HEK293 (cell line): ENCODE results near the gene TNS3.

Source experiments
- KLF16 ChIP-seq: fragments of 450-650 bp; formaldehyde crosslinking; IDR thresholded peaks from 2 replicates; pipeline ENCODE4 v1.5.1; 2017; ENCODE audit warnings: missing biosample characterization, missing genetic modification characterization
- REPIN1 ChIP-seq: fragments of 450-650 bp; formaldehyde crosslinking; IDR thresholded peaks from 2 replicates; pipeline ENCODE4 v1.5.1; 2017; ENCODE audit warnings: missing biosample characterization, missing genetic modification characterization, low read depth
- ZNF776 ChIP-seq: fragments of 450-650 bp; formaldehyde crosslinking; IDR thresholded peaks from 2 replicates; pipeline ENCODE4 v1.5.0; 2017; ENCODE audit warnings: missing biosample characterization, missing genetic modification characterization, borderline replicate concordance
- TF ChIP-seq, protein P1 (sequence below): fragments of 450-650 bp; formaldehyde crosslinking; IDR thresholded peaks from 2 replicates; pipeline ENCODE4 v1.5.1; 2016; ENCODE audit warnings: missing biosample characterization, missing genetic modification characterization

DNA sequence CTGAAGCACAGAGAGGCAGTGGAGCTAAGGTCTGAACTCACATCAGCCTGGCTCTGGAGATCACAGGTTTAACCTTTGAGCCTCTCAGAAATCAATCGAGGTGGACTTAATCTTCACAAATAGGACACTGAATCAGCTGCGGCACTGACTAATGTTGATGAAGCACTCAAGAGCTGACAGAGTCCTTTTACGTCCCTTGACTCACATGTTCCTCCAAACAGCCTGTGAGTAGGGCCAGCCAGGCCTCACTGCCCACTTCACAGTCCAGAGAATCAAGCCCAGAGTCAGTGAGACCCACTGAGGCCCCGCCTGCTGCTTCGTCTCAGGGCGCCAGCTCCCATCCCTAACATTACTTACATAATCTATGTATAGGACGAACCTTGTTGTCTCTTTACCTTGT lies 63.1 kb downstream of the TNS3 start:
- no peak for TF ChIP-seq ZNF776 (tag by site-specific recombination)
- TF ChIP-seq KLF16 (tag by site-specific recombination), result no peak
- TF ChIP-seq REPIN1 (tag by site-specific recombination), result no peak
- TF ChIP-seq, protein P1, sequence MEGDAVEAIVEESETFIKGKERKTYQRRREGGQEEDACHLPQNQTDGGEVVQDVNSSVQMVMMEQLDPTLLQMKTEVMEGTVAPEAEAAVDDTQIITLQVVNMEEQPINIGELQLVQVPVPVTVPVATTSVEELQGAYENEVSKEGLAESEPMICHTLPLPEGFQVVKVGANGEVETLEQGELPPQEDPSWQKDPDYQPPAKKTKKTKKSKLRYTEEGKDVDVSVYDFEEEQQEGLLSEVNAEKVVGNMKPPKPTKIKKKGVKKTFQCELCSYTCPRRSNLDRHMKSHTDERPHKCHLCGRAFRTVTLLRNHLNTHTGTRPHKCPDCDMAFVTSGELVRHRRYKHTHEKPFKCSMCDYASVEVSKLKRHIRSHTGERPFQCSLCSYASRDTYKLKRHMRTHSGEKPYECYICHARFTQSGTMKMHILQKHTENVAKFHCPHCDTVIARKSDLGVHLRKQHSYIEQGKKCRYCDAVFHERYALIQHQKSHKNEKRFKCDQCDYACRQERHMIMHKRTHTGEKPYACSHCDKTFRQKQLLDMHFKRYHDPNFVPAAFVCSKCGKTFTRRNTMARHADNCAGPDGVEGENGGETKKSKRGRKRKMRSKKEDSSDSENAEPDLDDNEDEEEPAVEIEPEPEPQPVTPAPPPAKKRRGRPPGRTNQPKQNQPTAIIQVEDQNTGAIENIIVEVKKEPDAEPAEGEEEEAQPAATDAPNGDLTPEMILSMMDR (tag by site-specific recombination), result no peak
